HEK293 (cell line): ENCODE data around the gene MAPT.

Experiments
- CTCF ChIA-PET: fragments of 350-600 bp; formaldehyde crosslinking; extraction: SDS; loops from one replicate; lab custom pipeline; 2021; ENCODE audit warnings: antibody characterized with exemption; lab: Yijun Ruan, JAX
- POLR2A ChIA-PET: fragments of 300-600 bp; formaldehyde crosslinking; extraction: SDS; loops from one replicate; lab custom pipeline; 2020; ENCODE audit warnings: antibody characterized with exemption, inconsistent platforms; lab: Yijun Ruan, JAX
- H3K27ac ChIP-seq: fragments of 200-500 bp; sonication (Bioruptor generic); 2 replicates; pipeline ENCODE4 v1.5.1; 2014; ENCODE audit warnings: low read depth, low read length, control low read depth, inconsistent platforms; ENCODE audit errors: extremely low read depth
- H3K36me3 ChIP-seq, 2 experiments: fragments of 200-500 bp in 1 of 2; sonication (Bioruptor generic) in 1 of 2; 1 replicate in 1 of 2; 2 replicates in 1 of 2; pipeline ENCODE4 v1.5.1; 2014 to 2017; ENCODE audit warnings: inconsistent platforms in 2 of 2, low read length in 2 of 2; ENCODE audit not compliant: control insufficient read depth in 2 of 2, insufficient read depth in 1 of 2
- H3K4me1 ChIP-seq: fragments of 200-500 bp; sonication (Bioruptor generic); 2 replicates; pipeline ENCODE4 v1.5.1; 2014; ENCODE audit warnings: mild to moderate bottlenecking, low read length, inconsistent platforms; ENCODE audit not compliant: control insufficient read depth, insufficient read depth
- H3K4me3 ChIP-seq: 2 replicates; pipeline ENCODE4 v1.5.1; 2011; ENCODE audit warnings: low read depth, mild to moderate bottlenecking, control low read depth, low read length, moderate library complexity
- H3K9me3 ChIP-seq: fragments of 200-500 bp; sonication (Bioruptor generic); 2 replicates; pipeline ENCODE4 v1.5.1; 2014; ENCODE audit warnings: low read depth, low read length, inconsistent platforms; ENCODE audit not compliant: control insufficient read depth, insufficient read depth
- KLF7 ChIP-seq: fragments of 450-650 bp; formaldehyde crosslinking; IDR thresholded peaks from 2 replicates; pipeline ENCODE4 v1.5.1; 2016; ENCODE audit warnings: missing biosample characterization, missing genetic modification characterization, borderline replicate concordance
- KLF8 ChIP-seq: fragments of 450-650 bp; formaldehyde crosslinking; IDR thresholded peaks from 2 replicates; pipeline ENCODE4 v1.5.1; 2016; ENCODE audit warnings: missing biosample characterization, missing genetic modification characterization
- SCRT1 ChIP-seq: fragments of 450-650 bp; formaldehyde crosslinking; IDR thresholded peaks from 2 replicates; pipeline ENCODE4 v1.5.1; 2016; ENCODE audit warnings: missing biosample characterization, missing genetic modification characterization, borderline replicate concordance
- SETDB1 ChIP-seq: IDR thresholded peaks from one replicate; pipeline ENCODE4 v1.6.1; 2017; ENCODE audit warnings: mild to moderate bottlenecking, low read length, moderate library complexity, mixed read lengths; ENCODE audit not compliant: insufficient read length
- ZFP37 ChIP-seq: fragments of 450-650 bp; formaldehyde crosslinking; IDR thresholded peaks from 2 replicates; pipeline ENCODE4 v1.5.1; 2016; ENCODE audit warnings: missing biosample characterization, missing genetic modification characterization
- ZFP69B ChIP-seq: fragments of 450-650 bp; formaldehyde crosslinking; IDR thresholded peaks from 2 replicates; pipeline ENCODE4 v1.5.1; 2016; ENCODE audit warnings: missing biosample characterization, missing genetic modification characterization
- ZNF274 ChIP-seq, 2 experiments: fragments of 200-500 bp in 1 of 2; fragments of 450-650 bp in 1 of 2; sonication (Bioruptor generic) in 1 of 2; formaldehyde crosslinking in 1 of 2; IDR thresholded peaks; 2 replicates each; pipeline versions ENCODE4 v1.5.1 to v1.6.1; 2014 to 2016; ENCODE audit warnings: borderline replicate concordance in 1 of 2, inconsistent platforms in 1 of 2, low read length in 1 of 2, missing biosample characterization in 1 of 2, missing genetic modification characterization in 1 of 2
- ZNF292 ChIP-seq: fragments of 450-650 bp; formaldehyde crosslinking; IDR thresholded peaks from 2 replicates; pipeline ENCODE4 v1.5.1; 2016; ENCODE audit warnings: low read depth, missing biosample characterization, missing genetic modification characterization, borderline replicate concordance
- ZNF501 ChIP-seq: fragments of 450-650 bp; formaldehyde crosslinking; IDR thresholded peaks from 2 replicates; pipeline ENCODE4 v1.5.1; 2016; ENCODE audit warnings: missing biosample characterization, missing genetic modification characterization
- ZNF514 ChIP-seq: fragments of 450-650 bp; formaldehyde crosslinking; IDR thresholded peaks from 2 replicates; pipeline ENCODE4 v1.5.1; 2016; ENCODE audit warnings: missing biosample characterization, missing genetic modification characterization
- ZNF521 ChIP-seq: fragments of 450-650 bp; formaldehyde crosslinking; IDR thresholded peaks from 2 replicates; pipeline ENCODE4 v1.5.1; 2017; ENCODE audit warnings: missing biosample characterization, mild to moderate bottlenecking, missing genetic modification characterization
- ZNF610 ChIP-seq: fragments of 450-650 bp; formaldehyde crosslinking; IDR thresholded peaks from 2 replicates; pipeline ENCODE4 v1.5.1; 2016; ENCODE audit warnings: missing biosample characterization, missing genetic modification characterization, borderline replicate concordance
- ZNF677 ChIP-seq: fragments of 450-650 bp; IDR thresholded peaks from 2 replicates; pipeline ENCODE4 v1.5.0; 2018; ENCODE audit warnings: missing biosample characterization, mild to moderate bottlenecking, missing genetic modification characterization, moderate library complexity
- ZNF843 ChIP-seq: fragments of 450-650 bp; formaldehyde crosslinking; IDR thresholded peaks from 2 replicates; pipeline ENCODE4 v1.5.1; 2016; ENCODE audit warnings: missing biosample characterization, missing genetic modification characterization
- ZSCAN16 ChIP-seq: fragments of 450-650 bp; formaldehyde crosslinking; IDR thresholded peaks from 2 replicates; pipeline ENCODE4 v1.5.1; 2016; ENCODE audit warnings: missing biosample characterization, missing genetic modification characterization
- TF ChIP-seq, protein P1 (sequence below): fragments of 450-650 bp; formaldehyde crosslinking; IDR thresholded peaks from 2 replicates; pipeline ENCODE4; 2016; ENCODE audit warnings: missing biosample characterization, missing genetic modification characterization
- TF ChIP-seq, protein P2 (sequence below): fragments of 450-650 bp; formaldehyde crosslinking; conservative IDR thresholded peaks from 2 replicates; pipeline ENCODE4 v1.5.1; 2016; ENCODE audit warnings: low read depth, missing biosample characterization, missing genetic modification characterization
- TF ChIP-seq, protein P3 (sequence below): fragments of 450-650 bp; formaldehyde crosslinking; IDR thresholded peaks from 2 replicates; pipeline ENCODE4 v1.5.1; 2016; ENCODE audit warnings: missing biosample characterization, missing genetic modification characterization

The MAPT gene

DNA sequence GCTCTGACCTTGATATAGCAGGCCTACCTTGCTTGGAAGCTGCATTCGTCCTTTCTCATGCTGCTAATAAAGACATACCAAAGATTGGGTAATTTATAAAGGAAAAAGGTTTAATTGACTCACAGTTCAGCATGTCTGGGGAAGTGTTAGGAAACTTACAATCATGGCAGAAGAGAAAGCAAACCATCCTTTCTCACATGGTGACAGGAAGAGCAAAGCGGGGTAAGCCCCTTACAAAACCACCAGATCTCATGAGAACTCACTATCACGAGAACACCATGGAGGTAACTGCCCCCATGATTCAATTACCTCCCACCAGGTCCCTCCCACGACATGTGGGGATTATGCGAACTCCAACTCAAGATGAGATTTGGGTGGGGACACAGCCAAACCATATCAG, 6.0 kb upstream of the MAPT start:
- ChIA-PET CTCF (interaction anchor here (0.7 kb wide), 1 partner anchor 37 kb away, joined by 3 read pairs; no protein-coding TSS in a partner anchor), POLR2A (no interaction called here)
- no peak overlapping the region for H3K4me3 ChIP-seq
- H3K27ac ChIP-seq: no peak overlapping the region
- TF ChIP-seq ZFP37 (tag by site-specific recombination): no peak
- TF ChIP-seq ZNF610: no peak
- no peak for TF ChIP-seq ZNF274 (IDR thresholded peaks at IDR 0.05; ENCODE audit: low read length)
- no peak for TF ChIP-seq ZNF274 (tag by site-specific recombination; IDR thresholded peaks at IDR 0.05; ENCODE audit: borderline replicate concordance)
- TF ChIP-seq ZNF514 (tag by site-specific recombination): no peak
- TF ChIP-seq ZNF677 (tag by site-specific recombination): no peak
- TF ChIP-seq, protein P1, sequence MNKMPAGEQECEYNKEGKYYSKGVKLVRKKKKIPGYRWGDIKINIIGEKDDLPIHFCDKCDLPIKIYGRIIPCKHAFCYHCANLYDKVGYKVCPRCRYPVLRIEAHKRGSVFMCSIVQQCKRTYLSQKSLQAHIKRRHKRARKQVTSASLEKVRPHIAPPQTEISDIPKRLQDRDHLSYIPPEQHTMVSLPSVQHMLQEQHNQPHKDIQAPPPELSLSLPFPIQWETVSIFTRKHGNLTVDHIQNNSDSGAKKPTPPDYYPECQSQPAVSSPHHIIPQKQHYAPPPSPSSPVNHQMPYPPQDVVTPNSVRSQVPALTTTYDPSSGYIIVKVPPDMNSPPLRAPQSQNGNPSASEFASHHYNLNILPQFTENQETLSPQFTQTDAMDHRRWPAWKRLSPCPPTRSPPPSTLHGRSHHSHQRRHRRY (tag by site-specific recombination): no peak
- no peak for TF ChIP-seq ZNF843 (tag by site-specific recombination)
- TF ChIP-seq SETDB1: no peak
- no peak for TF ChIP-seq ZSCAN16
- TF ChIP-seq, protein P2, sequence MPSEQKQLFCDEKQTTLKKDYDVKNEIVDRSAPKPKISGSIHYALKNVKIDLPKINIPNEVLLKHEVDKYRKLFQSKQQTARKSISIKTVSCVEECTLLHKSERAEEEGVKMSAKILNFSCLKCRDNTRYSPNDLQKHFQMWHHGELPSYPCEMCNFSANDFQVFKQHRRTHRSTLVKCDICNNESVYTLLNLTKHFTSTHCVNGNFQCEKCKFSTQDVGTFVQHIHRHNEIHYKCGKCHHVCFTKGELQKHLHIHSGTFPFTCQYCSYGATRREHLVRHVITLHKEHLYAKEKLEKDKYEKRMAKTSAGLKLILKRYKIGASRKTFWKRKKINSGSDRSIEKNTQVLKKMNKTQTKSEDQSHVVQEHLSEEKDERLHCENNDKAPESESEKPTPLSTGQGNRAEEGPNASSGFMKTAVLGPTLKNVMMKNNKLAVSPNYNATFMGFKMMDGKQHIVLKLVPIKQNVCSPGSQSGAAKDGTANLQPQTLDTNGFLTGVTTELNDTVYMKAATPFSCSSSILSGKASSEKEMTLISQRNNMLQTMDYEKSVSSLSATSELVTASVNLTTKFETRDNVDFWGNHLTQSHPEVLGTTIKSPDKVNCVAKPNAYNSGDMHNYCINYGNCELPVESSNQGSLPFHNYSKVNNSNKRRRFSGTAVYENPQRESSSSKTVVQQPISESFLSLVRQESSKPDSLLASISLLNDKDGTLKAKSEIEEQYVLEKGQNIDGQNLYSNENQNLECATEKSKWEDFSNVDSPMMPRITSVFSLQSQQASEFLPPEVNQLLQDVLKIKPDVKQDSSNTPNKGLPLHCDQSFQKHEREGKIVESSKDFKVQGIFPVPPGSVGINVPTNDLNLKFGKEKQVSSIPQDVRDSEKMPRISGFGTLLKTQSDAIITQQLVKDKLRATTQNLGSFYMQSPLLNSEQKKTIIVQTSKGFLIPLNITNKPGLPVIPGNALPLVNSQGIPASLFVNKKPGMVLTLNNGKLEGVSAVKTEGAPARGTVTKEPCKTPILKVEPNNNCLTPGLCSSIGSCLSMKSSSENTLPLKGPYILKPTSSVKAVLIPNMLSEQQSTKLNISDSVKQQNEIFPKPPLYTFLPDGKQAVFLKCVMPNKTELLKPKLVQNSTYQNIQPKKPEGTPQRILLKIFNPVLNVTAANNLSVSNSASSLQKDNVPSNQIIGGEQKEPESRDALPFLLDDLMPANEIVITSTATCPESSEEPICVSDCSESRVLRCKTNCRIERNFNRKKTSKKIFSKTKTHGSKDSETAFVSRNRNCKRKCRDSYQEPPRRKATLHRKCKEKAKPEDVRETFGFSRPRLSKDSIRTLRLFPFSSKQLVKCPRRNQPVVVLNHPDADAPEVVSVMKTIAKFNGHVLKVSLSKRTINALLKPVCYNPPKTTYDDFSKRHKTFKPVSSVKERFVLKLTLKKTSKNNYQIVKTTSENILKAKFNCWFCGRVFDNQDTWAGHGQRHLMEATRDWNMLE: no peak
- TF ChIP-seq ZNF292 (tag by site-specific recombination): no peak
- no peak for TF ChIP-seq ZNF521 (tag by site-specific recombination)
- TF ChIP-seq KLF7 (tag by site-specific recombination): no peak
- TF ChIP-seq ZFP69B (tag by site-specific recombination): no peak
- TF ChIP-seq, protein P3, sequence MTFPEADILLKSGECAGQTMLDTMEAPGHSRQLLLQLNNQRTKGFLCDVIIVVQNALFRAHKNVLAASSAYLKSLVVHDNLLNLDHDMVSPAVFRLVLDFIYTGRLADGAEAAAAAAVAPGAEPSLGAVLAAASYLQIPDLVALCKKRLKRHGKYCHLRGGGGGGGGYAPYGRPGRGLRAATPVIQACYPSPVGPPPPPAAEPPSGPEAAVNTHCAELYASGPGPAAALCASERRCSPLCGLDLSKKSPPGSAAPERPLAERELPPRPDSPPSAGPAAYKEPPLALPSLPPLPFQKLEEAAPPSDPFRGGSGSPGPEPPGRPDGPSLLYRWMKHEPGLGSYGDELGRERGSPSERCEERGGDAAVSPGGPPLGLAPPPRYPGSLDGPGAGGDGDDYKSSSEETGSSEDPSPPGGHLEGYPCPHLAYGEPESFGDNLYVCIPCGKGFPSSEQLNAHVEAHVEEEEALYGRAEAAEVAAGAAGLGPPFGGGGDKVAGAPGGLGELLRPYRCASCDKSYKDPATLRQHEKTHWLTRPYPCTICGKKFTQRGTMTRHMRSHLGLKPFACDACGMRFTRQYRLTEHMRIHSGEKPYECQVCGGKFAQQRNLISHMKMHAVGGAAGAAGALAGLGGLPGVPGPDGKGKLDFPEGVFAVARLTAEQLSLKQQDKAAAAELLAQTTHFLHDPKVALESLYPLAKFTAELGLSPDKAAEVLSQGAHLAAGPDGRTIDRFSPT: no peak
- no peak for TF ChIP-seq ZNF501 (tag by site-specific recombination)
- no peak for TF ChIP-seq KLF8 (tag by site-specific recombination)
- H3K36me3 ChIP-seq: no peaks in the 10 kb centered on the region
- no peaks in the 10 kb centered on the region for H3K4me1 ChIP-seq
- H3K9me3 ChIP-seq: no peaks in the 10 kb centered on the region

DNA sequence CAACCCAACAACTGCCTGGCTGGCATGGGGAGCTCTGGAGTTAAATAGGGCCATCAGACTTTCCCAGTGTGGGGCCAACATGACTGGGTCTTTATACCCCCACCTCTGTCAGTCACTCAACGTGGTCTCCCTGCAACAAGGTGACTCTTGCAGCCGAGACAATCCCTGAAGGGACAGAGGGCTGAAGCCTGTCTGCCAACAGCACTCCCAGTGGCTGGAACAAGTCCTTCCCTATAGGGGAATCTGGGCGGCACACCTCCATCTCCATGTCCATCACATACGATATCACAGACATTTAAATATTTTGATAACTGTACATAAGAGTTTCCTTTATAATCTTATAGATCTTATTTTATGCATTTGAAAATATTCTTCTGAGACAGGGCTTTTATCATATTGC, 4.8 kb upstream of the MAPT start:
- CTCF ChIA-PET: interaction anchor here (0.8 kb wide), 1 partner anchor 59 kb away, joined by 4 read pairs; no protein-coding TSS in a partner anchor
- POLR2A ChIA-PET: no interaction called here

More for the DNA sequence above, 4.8 kb upstream of the MAPT start:
- no peak for TF ChIP-seq SCRT1 (tag by site-specific recombination)
- Histone ChIP-seq H3K9me3 (no peaks in the 10 kb centered on the region), H3K36me3 (no peaks in the 10 kb centered on the region), H3K4me1 (0 out of 2 replicates have a peak, but pooled peaks cover 3% of the 10 kb centered on the region), H3K4me3 (no peak overlapping the region), H3K27ac (no peak overlapping the region)
